SK-N-SH treated with all-trans-retinoic acid at 6 μM for 48 hours (cell line): ENCODE measurements around the gene VPS51.

Source experiments
- ARNTL ChIP-seq: fragments of 450-650 bp; formaldehyde crosslinking; IDR thresholded peaks from 2 replicates; pipeline ENCODE4 v1.5.0; 2020; ENCODE audit warnings: low read depth, mild to moderate bottlenecking, moderate library complexity, borderline replicate concordance
- ESRRG ChIP-seq: fragments of 250-450 bp; sonication (Bioruptor Pico); IDR thresholded peaks from 2 replicates; pipeline ENCODE4 v1.6.1; 2021; ENCODE audit warnings: mild to moderate bottlenecking
- RARB ChIP-seq: fragments of 250-450 bp; sonication (Bioruptor Pico); IDR thresholded peaks from 2 replicates; pipeline ENCODE4 v1.8.0; 2021; ENCODE audit warnings: mild to moderate bottlenecking, moderate library complexity
- TCF4 ChIP-seq: fragments of 250-450 bp; sonication (Bioruptor Pico); IDR thresholded peaks from 2 replicates; pipeline ENCODE4 v1.8.0; 2021; ENCODE audit warnings: mild to moderate bottlenecking, moderate library complexity, borderline replicate concordance
- TF ChIP-seq, protein P1 (sequence below): fragments of 250-450 bp; sonication (Bioruptor Pico); IDR thresholded peaks from 2 replicates; pipeline ENCODE4 v1.8.0; 2020; ENCODE audit warnings: mild to moderate bottlenecking, moderate library complexity, borderline replicate concordance
- TF ChIP-seq, protein P2 (sequence below): fragments of 250-450 bp; sonication (Bioruptor Pico); IDR thresholded peaks from 2 replicates; pipeline ENCODE4 v1.5.1; 2021; ENCODE audit warnings: mild to moderate bottlenecking, moderate library complexity
- TF ChIP-seq, protein P3 (sequence below): fragments of 250-450 bp; sonication (Bioruptor Pico); IDR thresholded peaks from 2 replicates; pipeline ENCODE4 v1.5.1; 2020; ENCODE audit warnings: low read depth, mild to moderate bottlenecking, moderate library complexity

DNA sequence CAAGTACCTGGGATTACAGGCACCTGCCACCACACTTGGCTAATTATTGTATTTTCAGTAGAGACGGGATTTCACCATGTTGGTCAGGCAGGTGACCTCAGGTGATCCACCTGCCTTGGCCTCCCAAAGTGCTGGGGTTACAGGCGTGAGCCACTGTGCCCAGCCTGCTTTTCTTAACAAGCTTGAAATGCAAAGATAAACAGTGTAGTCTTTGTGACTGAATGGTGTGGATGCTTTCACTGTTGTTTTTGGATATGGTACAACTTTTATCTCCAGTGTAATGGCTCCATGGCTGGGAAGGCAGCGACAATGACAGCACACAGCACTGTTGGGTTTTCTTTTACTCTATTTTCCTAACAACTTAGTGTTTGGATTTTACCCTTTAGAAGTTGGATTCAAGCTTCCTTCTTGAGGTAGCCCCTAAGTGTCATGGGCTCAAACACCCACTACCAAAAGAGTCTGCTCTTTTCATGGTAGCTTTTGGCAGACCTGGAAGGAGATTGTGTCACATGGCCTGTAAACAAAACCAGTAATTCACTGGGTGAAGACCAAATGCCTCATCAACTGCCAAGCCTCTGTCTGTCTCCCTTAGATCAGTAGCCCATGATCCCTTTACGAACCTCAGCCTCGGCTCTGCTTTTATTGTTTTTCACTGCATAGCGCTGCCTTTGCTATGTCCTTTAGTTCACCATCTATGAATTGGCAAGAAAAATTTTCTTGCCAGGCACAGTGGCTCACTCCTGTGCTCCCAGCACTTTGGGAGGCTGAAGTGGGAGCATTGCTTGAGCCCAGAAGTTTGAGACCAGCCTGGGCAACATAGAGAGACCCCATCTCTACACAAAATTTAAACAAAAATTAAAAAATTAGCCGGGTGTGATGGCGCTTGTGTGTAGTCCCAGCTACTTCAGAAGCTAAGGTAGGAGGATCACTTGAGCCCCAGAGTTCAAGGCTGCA, 6.4 kb downstream of the VPS51 start:
- TF ChIP-seq ARNTL (CRISPR knock-in tag), result no peak
- TF ChIP-seq TCF4 (CRISPR knock-in tag), result no peak
- TF ChIP-seq, protein P1, sequence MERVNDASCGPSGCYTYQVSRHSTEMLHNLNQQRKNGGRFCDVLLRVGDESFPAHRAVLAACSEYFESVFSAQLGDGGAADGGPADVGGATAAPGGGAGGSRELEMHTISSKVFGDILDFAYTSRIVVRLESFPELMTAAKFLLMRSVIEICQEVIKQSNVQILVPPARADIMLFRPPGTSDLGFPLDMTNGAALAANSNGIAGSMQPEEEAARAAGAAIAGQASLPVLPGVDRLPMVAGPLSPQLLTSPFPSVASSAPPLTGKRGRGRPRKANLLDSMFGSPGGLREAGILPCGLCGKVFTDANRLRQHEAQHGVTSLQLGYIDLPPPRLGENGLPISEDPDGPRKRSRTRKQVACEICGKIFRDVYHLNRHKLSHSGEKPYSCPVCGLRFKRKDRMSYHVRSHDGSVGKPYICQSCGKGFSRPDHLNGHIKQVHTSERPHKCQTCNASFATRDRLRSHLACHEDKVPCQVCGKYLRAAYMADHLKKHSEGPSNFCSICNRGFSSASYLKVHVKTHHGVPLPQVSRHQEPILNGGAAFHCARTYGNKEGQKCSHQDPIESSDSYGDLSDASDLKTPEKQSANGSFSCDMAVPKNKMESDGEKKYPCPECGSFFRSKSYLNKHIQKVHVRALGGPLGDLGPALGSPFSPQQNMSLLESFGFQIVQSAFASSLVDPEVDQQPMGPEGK (CRISPR knock-in tag), result no peak
- no peak for TF ChIP-seq ESRRG (CRISPR knock-in tag)
- TF ChIP-seq RARB (CRISPR knock-in tag), result no peak
- TF ChIP-seq, protein P2, sequence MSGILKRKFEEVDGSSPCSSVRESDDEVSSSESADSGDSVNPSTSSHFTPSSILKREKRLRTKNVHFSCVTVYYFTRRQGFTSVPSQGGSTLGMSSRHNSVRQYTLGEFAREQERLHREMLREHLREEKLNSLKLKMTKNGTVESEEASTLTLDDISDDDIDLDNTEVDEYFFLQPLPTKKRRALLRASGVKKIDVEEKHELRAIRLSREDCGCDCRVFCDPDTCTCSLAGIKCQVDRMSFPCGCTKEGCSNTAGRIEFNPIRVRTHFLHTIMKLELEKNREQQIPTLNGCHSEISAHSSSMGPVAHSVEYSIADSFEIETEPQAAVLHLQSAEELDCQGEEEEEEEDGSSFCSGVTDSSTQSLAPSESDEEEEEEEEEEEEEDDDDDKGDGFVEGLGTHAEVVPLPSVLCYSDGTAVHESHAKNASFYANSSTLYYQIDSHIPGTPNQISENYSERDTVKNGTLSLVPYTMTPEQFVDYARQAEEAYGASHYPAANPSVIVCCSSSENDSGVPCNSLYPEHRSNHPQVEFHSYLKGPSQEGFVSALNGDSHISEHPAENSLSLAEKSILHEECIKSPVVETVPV (CRISPR knock-in tag), result no peak
- TF ChIP-seq, protein P3, sequence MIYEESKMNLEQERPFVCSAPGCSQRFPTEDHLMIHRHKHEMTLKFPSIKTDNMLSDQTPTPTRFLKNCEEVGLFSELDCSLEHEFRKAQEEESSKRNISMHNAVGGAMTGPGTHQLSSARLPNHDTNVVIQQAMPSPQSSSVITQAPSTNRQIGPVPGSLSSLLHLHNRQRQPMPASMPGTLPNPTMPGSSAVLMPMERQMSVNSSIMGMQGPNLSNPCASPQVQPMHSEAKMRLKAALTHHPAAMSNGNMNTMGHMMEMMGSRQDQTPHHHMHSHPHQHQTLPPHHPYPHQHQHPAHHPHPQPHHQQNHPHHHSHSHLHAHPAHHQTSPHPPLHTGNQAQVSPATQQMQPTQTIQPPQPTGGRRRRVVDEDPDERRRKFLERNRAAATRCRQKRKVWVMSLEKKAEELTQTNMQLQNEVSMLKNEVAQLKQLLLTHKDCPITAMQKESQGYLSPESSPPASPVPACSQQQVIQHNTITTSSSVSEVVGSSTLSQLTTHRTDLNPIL, result no peak
